Colonic mucosa (tissue), 4 donors: ENCODE results near the gene TRAF2. TPM values are rescaled to one million over a fixed set of nuclear protein-coding genes. Genes with fewer than 3 reads are reported as not detected.
"Not testable (repeated sequence)": the region's sequence is repeated elsewhere in the genome, so short reads cannot be mapped to it uniquely, and the experiment has no call there.

Source experiments
- DNase-seq: peaks from one replicate; pipeline ENCODE4 v3.0.0-alpha.2; 2020
- H3K27ac ChIP-seq: fragments of 200-600 bp; one replicate; pipeline ENCODE4 v1.8.0; 2021
- H3K27me3 ChIP-seq: fragments of 200-600 bp; one replicate; pipeline ENCODE4 v1.8.0; 2021
- H3K36me3 ChIP-seq: fragments of 200-600 bp; one replicate; pipeline ENCODE4 v1.8.0; 2021
- H3K4me1 ChIP-seq: fragments of 200-600 bp; one replicate; pipeline ENCODE4 v1.8.0; 2021; ENCODE audit warnings: mild to moderate bottlenecking
- H3K4me3 ChIP-seq: fragments of 200-600 bp; one replicate; pipeline ENCODE4 v1.8.0; 2021
- H3K9ac ChIP-seq, 2 donors: one replicate each; pipeline ENCODE4 v1.7.0; 2013; ENCODE audit warnings: control low read depth in 2 of 2, low read depth in 2 of 2, low read length in 2 of 2
- H3K9me3 ChIP-seq: fragments of 200-600 bp; one replicate; pipeline ENCODE4 v1.8.0; 2021
- intact Hi-C: fragments of 100-400 bp; cut with DNase I; formaldehyde crosslinking; loops from one replicate; pipeline ENCODE4 v1.14.1; 2022
- total RNA-seq, 2 donors: library from RNA; stranded (reverse); fragmentation: NEBNext Ultra II Directional in 1 of 2; extraction: Animal tissue kit (Norgen Biotek cat#: 25700) in 1 of 2; gene quantifications; one replicate each; pipeline ENCODE4 v1.2.1, GENCODE V29; 2021
- TF ChIP-seq, protein P1 (sequence below): fragments of 200-600 bp; IDR thresholded peaks from one replicate; pipeline ENCODE4 v1.8.0; 2022; ENCODE audit warnings: antibody characterized with exemption, mild to moderate bottlenecking
- donor health status: healthy.
- donor health status: DM: no; HTN: no; CAD: no.
- donor health status: DM: no; HTN: no; CAD: no.

TRAF2 gene
- total RNA-seq, 2 donors from 2014 or later, result 22.4 to 50.6 TPM

DNA sequence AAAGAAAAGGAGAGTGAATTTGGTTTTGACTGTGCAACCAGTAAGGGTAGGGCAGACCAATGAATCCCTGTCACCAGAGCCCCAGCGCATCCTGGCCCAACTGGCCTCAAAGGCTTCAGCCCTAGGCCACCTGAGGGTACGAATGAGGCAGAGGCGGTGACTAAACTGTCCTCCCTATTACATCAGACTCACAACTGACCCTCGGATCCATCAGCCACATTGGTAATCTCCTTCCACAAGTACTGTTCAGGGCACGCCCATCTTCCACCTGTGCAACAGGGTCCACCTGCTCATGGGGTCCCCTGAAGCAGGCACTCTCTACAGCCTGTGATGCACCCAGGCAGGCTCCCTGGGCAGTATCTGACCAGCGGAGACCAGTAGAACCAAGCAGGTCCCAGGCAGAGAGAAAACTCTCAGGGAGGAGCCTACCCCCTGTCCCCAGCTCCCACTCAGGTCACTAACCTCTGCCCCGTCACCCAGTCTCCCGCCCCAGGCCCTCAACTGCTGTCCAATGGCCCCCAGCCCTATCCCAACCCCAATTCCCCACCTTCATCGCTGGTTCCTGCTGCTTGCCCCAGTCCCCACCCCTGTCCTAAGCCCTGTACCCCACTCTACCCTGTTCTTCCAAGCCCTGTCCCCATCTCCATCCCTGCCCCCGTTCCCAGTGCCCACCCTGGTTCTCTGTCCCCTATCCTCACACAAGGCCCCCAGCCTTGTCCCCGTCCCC is 21.1 kb upstream of the TRAF2 start:
- H3K9me3 ChIP-seq, result no peaks in the 10 kb centered on the region
- DNase-seq, result peak; percentile 20
- no peaks in the 10 kb centered on the region for H3K27me3 ChIP-seq
- peak overlapping the region; percentile 82 to 89 for H3K9ac ChIP-seq
- peaks cover 15% of the 10 kb centered on the region for H3K36me3 ChIP-seq
- H3K27ac ChIP-seq, result peak overlapping the region; percentile 17
- intact Hi-C loops, result no loop called here
- peaks cover 17% of the 10 kb centered on the region for H3K4me1 ChIP-seq
- TF ChIP-seq, protein P1, sequence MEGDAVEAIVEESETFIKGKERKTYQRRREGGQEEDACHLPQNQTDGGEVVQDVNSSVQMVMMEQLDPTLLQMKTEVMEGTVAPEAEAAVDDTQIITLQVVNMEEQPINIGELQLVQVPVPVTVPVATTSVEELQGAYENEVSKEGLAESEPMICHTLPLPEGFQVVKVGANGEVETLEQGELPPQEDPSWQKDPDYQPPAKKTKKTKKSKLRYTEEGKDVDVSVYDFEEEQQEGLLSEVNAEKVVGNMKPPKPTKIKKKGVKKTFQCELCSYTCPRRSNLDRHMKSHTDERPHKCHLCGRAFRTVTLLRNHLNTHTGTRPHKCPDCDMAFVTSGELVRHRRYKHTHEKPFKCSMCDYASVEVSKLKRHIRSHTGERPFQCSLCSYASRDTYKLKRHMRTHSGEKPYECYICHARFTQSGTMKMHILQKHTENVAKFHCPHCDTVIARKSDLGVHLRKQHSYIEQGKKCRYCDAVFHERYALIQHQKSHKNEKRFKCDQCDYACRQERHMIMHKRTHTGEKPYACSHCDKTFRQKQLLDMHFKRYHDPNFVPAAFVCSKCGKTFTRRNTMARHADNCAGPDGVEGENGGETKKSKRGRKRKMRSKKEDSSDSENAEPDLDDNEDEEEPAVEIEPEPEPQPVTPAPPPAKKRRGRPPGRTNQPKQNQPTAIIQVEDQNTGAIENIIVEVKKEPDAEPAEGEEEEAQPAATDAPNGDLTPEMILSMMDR, result no peak
- H3K4me3 ChIP-seq, result peak overlapping the region; percentile 87

DNA sequence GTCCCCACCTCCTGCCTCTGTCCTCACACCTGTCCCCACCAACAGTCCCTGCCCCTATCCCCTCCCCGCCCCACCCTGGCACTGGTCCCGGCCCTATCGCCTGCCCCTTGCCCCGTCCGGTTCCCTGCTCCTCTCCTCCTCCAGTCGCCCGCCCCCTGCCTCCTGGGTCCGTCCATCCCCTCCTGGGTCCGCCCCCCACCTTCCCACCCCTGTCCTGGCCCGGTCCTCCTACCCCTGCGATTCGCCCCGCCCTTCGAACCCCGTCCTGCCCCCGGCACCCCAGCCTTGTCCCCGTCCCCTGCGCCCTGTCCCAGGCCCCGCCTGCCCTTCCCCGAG is 20.6 kb upstream of the TRAF2 start:
- intact Hi-C loops, result no loop called here
- DNase-seq, result peak; percentile 69
- H3K27me3 ChIP-seq, result no peaks in the 10 kb centered on the region

DNA sequence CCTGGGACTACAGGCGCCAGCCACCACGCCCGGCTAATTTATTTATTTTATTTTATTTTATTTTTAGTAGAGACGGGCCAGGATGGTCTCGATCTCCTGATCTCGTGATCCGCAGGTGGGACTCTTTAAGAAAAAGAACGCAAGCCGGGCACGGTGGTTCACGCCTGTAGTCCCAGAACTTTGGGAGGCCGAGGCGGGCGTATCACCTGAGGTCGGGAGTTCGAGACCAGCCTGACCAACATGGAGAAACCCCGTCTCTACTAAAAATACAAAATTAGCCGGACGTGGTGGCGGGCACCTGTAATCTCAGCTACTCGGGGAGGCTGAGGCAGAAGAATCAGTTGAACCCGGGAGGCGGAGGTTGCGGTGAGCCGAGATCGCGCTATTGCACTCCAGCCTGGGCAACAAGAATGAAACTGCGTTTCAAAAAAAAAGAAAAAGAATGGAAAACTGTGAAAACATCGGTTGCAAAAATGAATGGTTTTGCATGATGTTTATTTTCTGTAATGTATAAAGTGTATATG is 19.4 kb upstream of the TRAF2 start:
- peak; percentile 30 for DNase-seq
- H3K9me3 ChIP-seq, intact Hi-C loops, H3K27me3 ChIP-seq, H3K27ac ChIP-seq, H3K4me1 ChIP-seq: not testable (repeated sequence)
- Histone ChIP-seq H3K9ac (peak overlapping the region in 1 of 2 donors; percentile 78), H3K36me3 (peaks cover 13% of the 10 kb centered on the region), H3K4me3 (peak overlapping the region; percentile 87)

More for the DNA sequence above, 20.6 kb upstream of the TRAF2 start:
- TF ChIP-seq, protein P1, result no peak
- peak overlapping the region; percentile 89 to 96 for H3K9ac ChIP-seq
- H3K4me1 ChIP-seq, result peaks cover 13% of the 10 kb centered on the region
- H3K27ac ChIP-seq, result peak overlapping the region; percentile 82
- H3K9me3 ChIP-seq, result no peaks in the 10 kb centered on the region
- H3K4me3 ChIP-seq, result peak overlapping the region; percentile 87
- H3K36me3 ChIP-seq, result peaks cover 15% of the 10 kb centered on the region

DNA sequence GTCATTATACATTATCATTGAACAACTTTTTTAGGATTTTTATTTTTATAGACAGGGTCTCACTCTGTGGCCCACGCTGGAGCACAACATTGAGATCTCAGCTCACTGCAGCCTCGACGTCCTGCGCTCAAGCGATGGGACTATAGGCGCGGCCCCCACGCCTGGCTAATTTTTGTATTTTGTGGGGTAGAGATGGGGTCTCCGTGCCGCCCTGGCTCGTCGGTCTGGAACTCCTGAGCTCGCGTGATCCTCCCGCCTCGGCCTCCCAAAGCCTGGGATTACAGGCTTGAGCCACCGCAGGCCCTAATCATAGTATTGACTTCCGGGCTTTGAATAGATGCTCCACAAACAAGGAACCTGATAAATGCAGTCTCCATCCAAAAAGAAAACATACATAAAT is 18.8 kb upstream of the TRAF2 start:
- H3K9me3 ChIP-seq, result no peaks in the 10 kb centered on the region
- H3K27me3 ChIP-seq, result no peaks in the 10 kb centered on the region
- no peak overlapping the region for H3K9ac ChIP-seq
- H3K4me1 ChIP-seq, result peaks cover 6% of the 10 kb centered on the region
- H3K36me3 ChIP-seq, result peaks cover 13% of the 10 kb centered on the region
- no peak overlapping the region for H3K4me3 ChIP-seq
- no peak for DNase-seq
- TF ChIP-seq, protein P1, result no peak
- intact Hi-C loops, result no loop called here
- H3K27ac ChIP-seq, result no peak overlapping the region

DNA sequence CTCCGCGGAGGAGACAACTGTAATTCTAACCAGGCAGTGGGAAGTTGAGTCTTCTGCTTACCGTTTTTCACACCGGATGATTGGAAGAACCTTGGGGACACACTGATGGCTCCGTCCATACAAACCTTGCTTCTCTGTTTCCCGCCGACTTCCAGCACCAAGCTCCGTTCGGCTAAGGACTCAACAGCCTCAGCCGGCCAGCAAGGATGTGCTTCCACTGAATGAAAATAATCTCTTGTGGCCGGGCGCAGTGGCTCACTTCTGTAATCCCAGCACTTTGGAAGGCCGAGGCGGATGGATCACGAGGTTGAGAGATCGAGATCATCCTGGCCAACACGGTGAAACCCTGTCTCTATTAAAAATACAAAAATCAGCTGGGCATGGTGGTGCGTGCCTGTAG is 18.4 kb upstream of the TRAF2 start:
- TF ChIP-seq, protein P1, result no peak
- no peak overlapping the region for H3K4me3 ChIP-seq
- intact Hi-C loops, result no loop called here
- H3K27ac ChIP-seq, result no peak overlapping the region
- no peaks in the 10 kb centered on the region for H3K9me3 ChIP-seq
- no peak overlapping the region for H3K9ac ChIP-seq
- no peaks in the 10 kb centered on the region for H3K27me3 ChIP-seq
- H3K36me3 ChIP-seq, result peaks cover 9% of the 10 kb centered on the region
- DNase-seq, result no peak
- H3K4me1 ChIP-seq, result peaks cover 6% of the 10 kb centered on the region

DNA sequence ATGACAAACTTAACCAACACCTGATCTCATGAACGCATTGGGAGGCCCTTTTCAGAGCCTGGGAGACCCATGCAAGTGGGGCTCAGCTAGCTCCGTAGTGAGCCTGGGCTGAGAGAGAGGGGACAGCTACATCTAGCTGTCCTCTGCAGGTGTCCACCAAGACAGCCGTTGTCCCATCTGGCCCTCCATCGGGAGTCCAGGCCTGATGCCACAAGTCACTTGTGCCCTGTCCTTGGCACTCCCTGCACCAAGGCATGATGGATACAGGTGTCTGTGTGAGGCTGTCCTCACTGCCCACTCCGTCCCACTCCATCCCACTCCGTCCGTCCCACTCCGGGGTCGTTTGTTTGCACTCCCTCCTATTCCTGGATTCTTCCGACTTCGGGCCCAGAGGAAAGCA is 17.7 kb upstream of the TRAF2 start:
- H3K9ac ChIP-seq, result no peak overlapping the region
- no peak for DNase-seq
- intact Hi-C loops, result no loop called here

DNA sequence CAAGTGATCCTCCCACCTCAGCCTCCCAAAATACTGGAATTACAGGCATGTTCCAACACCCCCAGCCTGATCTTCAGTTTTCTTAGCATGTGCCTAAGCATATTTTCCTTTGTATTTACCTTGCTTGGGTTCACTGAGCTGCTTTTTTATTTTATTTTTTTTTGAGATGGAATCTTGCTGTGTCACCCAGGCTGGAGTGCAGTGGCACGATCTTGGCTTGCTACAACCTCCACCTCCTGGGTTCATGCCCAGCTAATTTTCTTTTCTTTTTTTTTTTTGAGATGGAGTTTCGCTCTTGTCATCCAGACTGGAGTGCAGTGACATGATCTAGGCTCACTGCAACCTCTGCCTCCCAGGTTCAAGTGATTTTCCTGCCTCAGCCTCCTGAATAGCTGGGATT is 16.7 kb upstream of the TRAF2 start:
- H3K4me1 ChIP-seq, H3K27me3 ChIP-seq, H3K27ac ChIP-seq, intact Hi-C loops, H3K9ac ChIP-seq, DNase-seq, H3K4me3 ChIP-seq, H3K36me3 ChIP-seq, H3K9me3 ChIP-seq: not testable (repeated sequence)

More for the DNA sequence above, 17.7 kb upstream of the TRAF2 start:
- Histone ChIP-seq H3K9me3 (no peaks in the 10 kb centered on the region), H3K27me3 (no peaks in the 10 kb centered on the region), H3K27ac (no peak overlapping the region), H3K36me3 (peaks cover 2% of the 10 kb centered on the region), H3K4me3 (no peak overlapping the region), H3K4me1 (peaks cover 6% of the 10 kb centered on the region)
- TF ChIP-seq, protein P1, result no peak
